CD14-positive monocyte (primary cell): Measurements from ENCODE around the gene MT4. TPM values are rescaled to one million over a fixed set of nuclear protein-coding genes. Genes with fewer than 3 reads are reported as not detected.

Source experiments
- DNase-seq, 3 donors: peaks; one replicate each; pipeline ENCODE4 v3.0.0-alpha.2; 2011 to 2022
- H2AFZ ChIP-seq: 2 replicates; pipeline ENCODE4 v1.6.0; 2012; ENCODE audit warnings: mild to moderate bottlenecking, low read depth, low read length, inconsistent platforms; ENCODE audit not compliant: insufficient read depth, poor library complexity, severe bottlenecking
- H3K27ac ChIP-seq, 2 donors: 1 replicate in 1 of 2; 2 replicates in 1 of 2; pipeline ENCODE4 v1.5.1; 2012 to 2013; ENCODE audit warnings: low read length in 2 of 2, control low read depth in 1 of 2, inconsistent platforms in 1 of 2, low read depth in 1 of 2, mild to moderate bottlenecking in 1 of 2
- H3K27me3 ChIP-seq, 2 donors: one replicate each; pipeline versions ENCODE4 v1.6.0 to v1.6.1; 2011 to 2013; ENCODE audit warnings: low read length in 2 of 2; ENCODE audit not compliant: control insufficient read depth in 2 of 2, insufficient read depth in 2 of 2
- H3K36me3 ChIP-seq, 2 donors: replicated peaks in 1 of 2; 1 replicate in 1 of 2; 2 replicates in 1 of 2; pipeline versions ENCODE4 v1.5.1 to v1.6.1; 2012 to 2013; ENCODE audit warnings: low read length in 2 of 2, control low read depth in 1 of 2, inconsistent platforms in 1 of 2, mild to moderate bottlenecking in 1 of 2; ENCODE audit not compliant: insufficient read depth in 2 of 2, control insufficient read depth in 1 of 2
- H3K4me1 ChIP-seq, 2 donors: 1 replicate in 1 of 2; 2 replicates in 1 of 2; pipeline versions ENCODE4 v1.5.1 to v1.6.1; 2012 to 2013; ENCODE audit warnings: low read length in 2 of 2, control low read depth in 1 of 2, inconsistent platforms in 1 of 2, mild to moderate bottlenecking in 1 of 2, moderate library complexity in 1 of 2; ENCODE audit not compliant: insufficient read depth in 2 of 2, control insufficient read depth in 1 of 2
- H3K4me2 ChIP-seq: replicated peaks from 2 replicates; pipeline ENCODE3; 2012; ENCODE audit warnings: low read length, moderate library complexity, mild to moderate bottlenecking; ENCODE audit not compliant: poor library complexity, severe bottlenecking; ENCODE audit errors: extremely low read depth
- H3K4me3 ChIP-seq, 3 experiments: fragments of 200-600 bp in 1 of 3; sonication (generic) in 1 of 3; replicated peaks in 1 of 3; 1 replicate in 2 of 3; 2 replicates in 1 of 3; pipeline ENCODE4 v1.5.1; 2011 to 2013; ENCODE audit warnings: low read length in 3 of 3, mild to moderate bottlenecking in 3 of 3, control low read depth in 2 of 3, low read depth in 2 of 3, inconsistent platforms in 1 of 3, moderate library complexity in 1 of 3
- H3K79me2 ChIP-seq: 2 replicates; pipeline ENCODE4 v1.6.0; 2012; ENCODE audit warnings: mild to moderate bottlenecking, control low read depth, inconsistent platforms, low read length, moderate library complexity; ENCODE audit not compliant: insufficient read depth
- H3K9ac ChIP-seq: 2 replicates; pipeline ENCODE4 v1.6.0; 2017; ENCODE audit warnings: low read length, mild to moderate bottlenecking; ENCODE audit not compliant: insufficient read depth, poor library complexity, severe bottlenecking
- H3K9me3 ChIP-seq, 2 donors: replicated peaks in 1 of 2; 1 replicate in 1 of 2; 2 replicates in 1 of 2; pipeline versions ENCODE4 v1.5.1 to v1.6.1; 2012 to 2013; ENCODE audit warnings: low read length in 2 of 2, control low read depth in 1 of 2; ENCODE audit not compliant: control insufficient read depth in 1 of 2, insufficient read depth in 1 of 2
- H4K20me1 ChIP-seq: 2 replicates; pipeline ENCODE4 v1.6.0; 2012; ENCODE audit warnings: mild to moderate bottlenecking, low read length, control low read depth, moderate library complexity; ENCODE audit not compliant: insufficient read depth
- H3K27ac Mint-ChIP-seq, 7 donors: one replicate each; pipeline ENCODE4 v1.8.0; 2020; ENCODE audit warnings: mild to moderate bottlenecking in 7 of 7, mixed read lengths in 7 of 7, moderate library complexity in 6 of 7, inconsistent platforms in 2 of 7
- H3K27me3 Mint-ChIP-seq, 3 donors: one replicate each; pipeline ENCODE4 v1.8.0; 2021 to 2022; ENCODE audit warnings: low read depth in 3 of 3, mild to moderate bottlenecking in 3 of 3, mixed read lengths in 3 of 3, moderate library complexity in 3 of 3, inconsistent platforms in 1 of 3
- H3K36me3 Mint-ChIP-seq, 2 donors: one replicate each; pipeline ENCODE4 v1.8.0; 2020; ENCODE audit warnings: mixed read lengths in 2 of 2, inconsistent platforms in 1 of 2, mild to moderate bottlenecking in 1 of 2
- H3K4me1 Mint-ChIP-seq: one replicate; pipeline ENCODE4 v1.8.0; 2020; ENCODE audit warnings: mild to moderate bottlenecking, mixed read lengths
- H3K4me3 Mint-ChIP-seq, 2 donors: one replicate each; pipeline ENCODE4 v1.8.0; 2020; ENCODE audit warnings: mild to moderate bottlenecking in 2 of 2, mixed read lengths in 2 of 2, moderate library complexity in 1 of 2
- H3K9me3 Mint-ChIP-seq, 7 donors: one replicate each; pipeline ENCODE4 v1.8.0; 2020 to 2022; ENCODE audit warnings: mixed read lengths in 7 of 7, mild to moderate bottlenecking in 6 of 7, moderate library complexity in 6 of 7, inconsistent platforms in 2 of 7
- WGBS: methylation state at CpG from one replicate; pipeline ENCODE4 v1.1.5; 2013; ENCODE audit warnings: missing lambda C conversion rate; ENCODE audit not compliant: insufficient coverage; 5-methylcytosine and 5-hydroxymethylcytosine counted together
- intact Hi-C, 2 donors: fragments of 100-400 bp; cut with micrococcal nuclease; formaldehyde crosslinking; loops; one replicate each; pipeline versions ENCODE4 v1.15.0 to v1.15.1; 2023
- polyA plus RNA-seq, 3 donors: library from polyadenylated mRNA; depleted of rRNA in 1 of 3; unstranded in 2 of 3; stranded (reverse) in 1 of 3; fragments of 300-500 nt in 2 of 3; fragments of >200 nt in 1 of 3; fragmentation: Illumina TruSeq in 2 of 3; gene quantifications; 1 replicate in 2 of 3; 2 replicates in 1 of 3; pipeline ENCODE4 v1.2.3, GENCODE V29; 2012 to 2021
- TF ChIP-seq, protein P1 (sequence below): fragments of 200-600 bp; IDR thresholded peaks from one replicate; pipeline ENCODE4 v1.8.0; 2022; ENCODE audit warnings: antibody characterized with exemption, mild to moderate bottlenecking

MT4 gene
- polyA plus RNA-seq, 3 donors: not detected

DNA sequence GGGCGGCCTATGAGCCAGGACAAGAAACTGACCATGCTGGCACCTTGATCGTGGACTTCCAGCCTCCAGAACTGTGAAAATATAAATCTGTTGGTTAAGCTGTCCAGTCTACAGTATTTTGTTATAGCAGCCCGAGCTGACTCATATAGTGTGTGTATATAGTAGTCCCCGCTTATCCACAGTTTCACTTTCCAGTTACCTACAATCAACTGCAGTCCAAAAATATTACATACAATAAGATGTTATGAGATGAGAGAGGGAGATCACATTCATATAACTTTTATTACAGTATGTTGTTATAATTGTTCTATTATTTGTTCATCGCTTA lies 29.4 kb downstream of the MT4 start:
- no peaks in the 10 kb centered on the region for H3K36me3 ChIP-seq
- H3K4me3 ChIP-seq: no peak overlapping the region
- H3K4me1 ChIP-seq: peaks cover 6 to 13% of the 10 kb centered on the region in 2 donors
- Mint-ChIP-seq H3K4me1 (peaks cover 16% of the 10 kb centered on the region), H3K4me3 (no peak overlapping the region), H3K9me3 (peaks cover 0 to 7% (median 4%) of the 10 kb centered on the region in 7 donors), H3K27ac (no peak overlapping the region), H3K27me3 (peaks cover 27 to 33% (median 29%) of the 10 kb centered on the region in 3 donors), H3K36me3 (peaks cover 0 to 2% of the 10 kb centered on the region in 2 donors)
- no peak overlapping the region for H3K9ac ChIP-seq
- no peaks in the 10 kb centered on the region for H3K79me2 ChIP-seq
- intact Hi-C loops: no loop called here
- no peak for DNase-seq
- 75% methylated on average over 1 of the region's 5 CpGs for WGBS
- no peaks in the 10 kb centered on the region for H4K20me1 ChIP-seq
- no peak overlapping the region for H3K4me2 ChIP-seq
- H3K27ac ChIP-seq: no peak overlapping the region
- peaks cover 0 to 10% of the 10 kb centered on the region in 2 donors for H3K9me3 ChIP-seq
- peaks cover 5 to 12% of the 10 kb centered on the region in 2 donors for H3K27me3 ChIP-seq
- no peak overlapping the region for H2AFZ ChIP-seq
- TF ChIP-seq, protein P1, sequence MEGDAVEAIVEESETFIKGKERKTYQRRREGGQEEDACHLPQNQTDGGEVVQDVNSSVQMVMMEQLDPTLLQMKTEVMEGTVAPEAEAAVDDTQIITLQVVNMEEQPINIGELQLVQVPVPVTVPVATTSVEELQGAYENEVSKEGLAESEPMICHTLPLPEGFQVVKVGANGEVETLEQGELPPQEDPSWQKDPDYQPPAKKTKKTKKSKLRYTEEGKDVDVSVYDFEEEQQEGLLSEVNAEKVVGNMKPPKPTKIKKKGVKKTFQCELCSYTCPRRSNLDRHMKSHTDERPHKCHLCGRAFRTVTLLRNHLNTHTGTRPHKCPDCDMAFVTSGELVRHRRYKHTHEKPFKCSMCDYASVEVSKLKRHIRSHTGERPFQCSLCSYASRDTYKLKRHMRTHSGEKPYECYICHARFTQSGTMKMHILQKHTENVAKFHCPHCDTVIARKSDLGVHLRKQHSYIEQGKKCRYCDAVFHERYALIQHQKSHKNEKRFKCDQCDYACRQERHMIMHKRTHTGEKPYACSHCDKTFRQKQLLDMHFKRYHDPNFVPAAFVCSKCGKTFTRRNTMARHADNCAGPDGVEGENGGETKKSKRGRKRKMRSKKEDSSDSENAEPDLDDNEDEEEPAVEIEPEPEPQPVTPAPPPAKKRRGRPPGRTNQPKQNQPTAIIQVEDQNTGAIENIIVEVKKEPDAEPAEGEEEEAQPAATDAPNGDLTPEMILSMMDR: no peak

- peak overlapping the region in 1 of 7 donors; percentile 23 for H3K27ac Mint-ChIP-seq
- Histone ChIP-seq H3K79me2 (no peaks in the 10 kb centered on the region), H3K9ac (no peak overlapping the region), H4K20me1 (no peaks in the 10 kb centered on the region), H3K4me3 (no peak overlapping the region), H3K36me3 (no peaks in the 10 kb centered on the region), H3K9me3 (no peaks in the 10 kb centered on the region), H3K27ac (no peak overlapping the region), H3K27me3 (peaks cover 0 to 10% of the 10 kb centered on the region in 2 donors), H3K4me1 (no peaks in the 10 kb centered on the region), H3K4me2 (no peak overlapping the region), H2AFZ (no peak overlapping the region)
- intact Hi-C loops: loop anchor here (10.0 kb wide), 3 partner anchors 104 to 584 kb away; partner anchors contain the start of genes NUDT21 (in 1 of the 2), OGFOD1 (in 1 of the 2), PSME3IP1 (in 1 of the 2) and RSPRY1 (in 1 of the 2)
- H3K4me3 Mint-ChIP-seq: peak overlapping the region in 1 of 2 donors; percentile 40
- TF ChIP-seq, protein P1: peak; percentile 72
- 25% methylated on average over 7 of the region's 8 CpGs for WGBS
- no peaks in the 10 kb centered on the region for H3K4me1 Mint-ChIP-seq
- no peaks in the 10 kb centered on the region for H3K36me3 Mint-ChIP-seq
- H3K9me3 Mint-ChIP-seq: peaks cover 0 to 3% (median 0%) of the 10 kb centered on the region in 7 donors
- DNase-seq: peak; percentile 20 to 40 (median 30)
- peaks cover 19 to 30% (median 23%) of the 10 kb centered on the region in 3 donors for H3K27me3 Mint-ChIP-seq
Observed at GRCh38 chr16:56600398-56600999, 35.6 kb downstream of the MT4 start.
